B cell (primary cell): Measurements from ENCODE around the gene NRN1L.

Source experiments
- CTCF ChIP-seq: fragments of 200-600 bp; IDR thresholded peaks from one replicate; pipeline ENCODE4 v1.8.0; 2022; ENCODE audit warnings: antibody characterized with exemption, mild to moderate bottlenecking
- EZH2 ChIP-seq: IDR thresholded peaks from 2 replicates; pipeline ENCODE4 v1.6.1; 2012; ENCODE audit warnings: borderline replicate concordance, low read depth, mild to moderate bottlenecking, moderate library complexity, low read length; ENCODE audit not compliant: insufficient read depth, poor library complexity, severe bottlenecking

GRCh38 chr16:67841816-67842508, 42.7 kb upstream of the NRN1L start, which contains the start of gene THAP11:
- TF ChIP-seq CTCF (peak; percentile 83), EZH2 (no peak)
